ENCODE measurements around the gene C16orf54. TPM values are rescaled to one million over a fixed set of nuclear protein-coding genes. Genes with fewer than 3 reads are reported as not detected.

Gene C16orf54
- total and polyA plus RNA-seq, 9 of the 15 experiments (the other 6 are each of a cell fraction or from before 2014, with no cell fraction given): 0.09 TPM; not detected in 8

DNA sequence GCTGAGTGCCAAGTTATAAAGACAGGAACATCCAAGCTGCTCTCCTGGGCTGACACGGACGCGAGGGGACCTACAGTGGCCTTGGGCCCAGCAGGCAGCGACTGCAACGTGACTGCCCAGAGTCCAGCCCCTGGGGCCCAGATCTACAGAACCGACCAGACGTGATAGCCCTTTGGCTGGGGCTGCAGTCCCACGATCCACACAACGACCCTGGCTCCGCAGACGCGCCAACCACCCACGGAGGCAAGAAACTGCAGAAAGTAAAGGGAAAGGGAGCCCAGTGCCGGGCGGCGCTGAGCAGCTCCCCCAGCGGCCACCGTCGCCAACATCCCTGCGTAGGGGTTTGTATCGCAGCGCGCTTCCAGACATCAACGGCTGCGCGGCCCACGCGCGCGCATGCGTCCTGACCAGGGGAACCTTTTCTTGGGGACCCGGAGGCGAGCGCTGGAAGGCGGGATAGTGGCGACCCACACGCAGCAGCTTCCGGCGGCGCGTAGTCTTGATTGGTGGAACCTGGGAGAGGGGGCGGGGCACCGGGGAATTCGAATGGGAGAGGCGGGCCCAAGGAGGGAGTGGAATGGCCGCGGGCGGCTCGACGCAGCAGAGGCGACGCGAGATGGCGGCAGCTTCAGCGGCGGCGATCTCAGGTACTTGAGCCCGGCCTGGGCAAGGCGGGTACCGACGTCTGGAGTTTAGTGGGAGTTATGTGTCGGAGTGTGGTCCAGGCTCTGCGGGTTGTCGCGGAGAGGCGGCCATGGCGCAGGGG is 44.6 kb upstream of the C16orf54 start, which contains the start of gene KIF22 (continued):
- TF ChIP-seq, protein P1, sequence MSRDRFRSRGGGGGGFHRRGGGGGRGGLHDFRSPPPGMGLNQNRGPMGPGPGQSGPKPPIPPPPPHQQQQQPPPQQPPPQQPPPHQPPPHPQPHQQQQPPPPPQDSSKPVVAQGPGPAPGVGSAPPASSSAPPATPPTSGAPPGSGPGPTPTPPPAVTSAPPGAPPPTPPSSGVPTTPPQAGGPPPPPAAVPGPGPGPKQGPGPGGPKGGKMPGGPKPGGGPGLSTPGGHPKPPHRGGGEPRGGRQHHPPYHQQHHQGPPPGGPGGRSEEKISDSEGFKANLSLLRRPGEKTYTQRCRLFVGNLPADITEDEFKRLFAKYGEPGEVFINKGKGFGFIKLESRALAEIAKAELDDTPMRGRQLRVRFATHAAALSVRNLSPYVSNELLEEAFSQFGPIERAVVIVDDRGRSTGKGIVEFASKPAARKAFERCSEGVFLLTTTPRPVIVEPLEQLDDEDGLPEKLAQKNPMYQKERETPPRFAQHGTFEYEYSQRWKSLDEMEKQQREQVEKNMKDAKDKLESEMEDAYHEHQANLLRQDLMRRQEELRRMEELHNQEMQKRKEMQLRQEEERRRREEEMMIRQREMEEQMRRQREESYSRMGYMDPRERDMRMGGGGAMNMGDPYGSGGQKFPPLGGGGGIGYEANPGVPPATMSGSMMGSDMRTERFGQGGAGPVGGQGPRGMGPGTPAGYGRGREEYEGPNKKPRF (IDR thresholded peaks at IDR 0.05; ENCODE audit: low read depth, low read length): no peak
- peak; percentile 65 for TF ChIP-seq EP300 (IDR thresholded peaks at IDR 0.05; ENCODE audit: low read length)
- no peak; the same call in 1 of the 2 replicates for TF ChIP-seq ATF1 (CRISPR knock-in tag; IDR thresholded peaks at IDR 0.05)
- TF ChIP-seq ATF1 (tag; IDR thresholded peaks at IDR 0.05): peak; percentile 89
- peak; percentile 60; the same call in 1 of the 2 replicates for TF ChIP-seq TEAD4 (IDR thresholded peaks at IDR 0.05; ENCODE audit: low read length)
- no peak for TF ChIP-seq TEAD4 (CRISPR knock-in tag; IDR thresholded peaks at IDR 0.05; ENCODE audit: borderline replicate concordance)
- TF ChIP-seq, protein P2, sequence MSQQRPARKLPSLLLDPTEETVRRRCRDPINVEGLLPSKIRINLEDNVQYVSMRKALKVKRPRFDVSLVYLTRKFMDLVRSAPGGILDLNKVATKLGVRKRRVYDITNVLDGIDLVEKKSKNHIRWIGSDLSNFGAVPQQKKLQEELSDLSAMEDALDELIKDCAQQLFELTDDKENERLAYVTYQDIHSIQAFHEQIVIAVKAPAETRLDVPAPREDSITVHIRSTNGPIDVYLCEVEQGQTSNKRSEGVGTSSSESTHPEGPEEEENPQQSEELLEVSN (IDR thresholded peaks at IDR 0.05; ENCODE audit: borderline replicate concordance in 1 of 2, extremely low read depth in 1 of 2, insufficient read depth in 1 of 2, insufficient read length in 1 of 2, low read depth in 1 of 2, low read length in 1 of 2, poor library complexity in 1 of 2, severe bottlenecking in 1 of 2): peak; percentile 27 to 67
- peak; percentile 76; the same call in 1 of the 2 replicates for TF ChIP-seq GATAD2A (IDR thresholded peaks at IDR 0.05)
- TF ChIP-seq, protein P3, sequence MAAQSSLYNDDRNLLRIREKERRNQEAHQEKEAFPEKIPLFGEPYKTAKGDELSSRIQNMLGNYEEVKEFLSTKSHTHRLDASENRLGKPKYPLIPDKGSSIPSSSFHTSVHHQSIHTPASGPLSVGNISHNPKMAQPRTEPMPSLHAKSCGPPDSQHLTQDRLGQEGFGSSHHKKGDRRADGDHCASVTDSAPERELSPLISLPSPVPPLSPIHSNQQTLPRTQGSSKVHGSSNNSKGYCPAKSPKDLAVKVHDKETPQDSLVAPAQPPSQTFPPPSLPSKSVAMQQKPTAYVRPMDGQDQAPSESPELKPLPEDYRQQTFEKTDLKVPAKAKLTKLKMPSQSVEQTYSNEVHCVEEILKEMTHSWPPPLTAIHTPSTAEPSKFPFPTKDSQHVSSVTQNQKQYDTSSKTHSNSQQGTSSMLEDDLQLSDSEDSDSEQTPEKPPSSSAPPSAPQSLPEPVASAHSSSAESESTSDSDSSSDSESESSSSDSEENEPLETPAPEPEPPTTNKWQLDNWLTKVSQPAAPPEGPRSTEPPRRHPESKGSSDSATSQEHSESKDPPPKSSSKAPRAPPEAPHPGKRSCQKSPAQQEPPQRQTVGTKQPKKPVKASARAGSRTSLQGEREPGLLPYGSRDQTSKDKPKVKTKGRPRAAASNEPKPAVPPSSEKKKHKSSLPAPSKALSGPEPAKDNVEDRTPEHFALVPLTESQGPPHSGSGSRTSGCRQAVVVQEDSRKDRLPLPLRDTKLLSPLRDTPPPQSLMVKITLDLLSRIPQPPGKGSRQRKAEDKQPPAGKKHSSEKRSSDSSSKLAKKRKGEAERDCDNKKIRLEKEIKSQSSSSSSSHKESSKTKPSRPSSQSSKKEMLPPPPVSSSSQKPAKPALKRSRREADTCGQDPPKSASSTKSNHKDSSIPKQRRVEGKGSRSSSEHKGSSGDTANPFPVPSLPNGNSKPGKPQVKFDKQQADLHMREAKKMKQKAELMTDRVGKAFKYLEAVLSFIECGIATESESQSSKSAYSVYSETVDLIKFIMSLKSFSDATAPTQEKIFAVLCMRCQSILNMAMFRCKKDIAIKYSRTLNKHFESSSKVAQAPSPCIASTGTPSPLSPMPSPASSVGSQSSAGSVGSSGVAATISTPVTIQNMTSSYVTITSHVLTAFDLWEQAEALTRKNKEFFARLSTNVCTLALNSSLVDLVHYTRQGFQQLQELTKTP (IDR thresholded peaks at IDR 0.05; ENCODE audit: low read depth in 1 of 2, partially characterized antibody in 2 of 2): no peak
- TF ChIP-seq, protein P4, sequence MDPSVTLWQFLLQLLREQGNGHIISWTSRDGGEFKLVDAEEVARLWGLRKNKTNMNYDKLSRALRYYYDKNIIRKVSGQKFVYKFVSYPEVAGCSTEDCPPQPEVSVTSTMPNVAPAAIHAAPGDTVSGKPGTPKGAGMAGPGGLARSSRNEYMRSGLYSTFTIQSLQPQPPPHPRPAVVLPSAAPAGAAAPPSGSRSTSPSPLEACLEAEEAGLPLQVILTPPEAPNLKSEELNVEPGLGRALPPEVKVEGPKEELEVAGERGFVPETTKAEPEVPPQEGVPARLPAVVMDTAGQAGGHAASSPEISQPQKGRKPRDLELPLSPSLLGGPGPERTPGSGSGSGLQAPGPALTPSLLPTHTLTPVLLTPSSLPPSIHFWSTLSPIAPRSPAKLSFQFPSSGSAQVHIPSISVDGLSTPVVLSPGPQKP (CRISPR knock-in tag; IDR thresholded peaks at IDR 0.05): no peak
- TF ChIP-seq, protein P5, sequence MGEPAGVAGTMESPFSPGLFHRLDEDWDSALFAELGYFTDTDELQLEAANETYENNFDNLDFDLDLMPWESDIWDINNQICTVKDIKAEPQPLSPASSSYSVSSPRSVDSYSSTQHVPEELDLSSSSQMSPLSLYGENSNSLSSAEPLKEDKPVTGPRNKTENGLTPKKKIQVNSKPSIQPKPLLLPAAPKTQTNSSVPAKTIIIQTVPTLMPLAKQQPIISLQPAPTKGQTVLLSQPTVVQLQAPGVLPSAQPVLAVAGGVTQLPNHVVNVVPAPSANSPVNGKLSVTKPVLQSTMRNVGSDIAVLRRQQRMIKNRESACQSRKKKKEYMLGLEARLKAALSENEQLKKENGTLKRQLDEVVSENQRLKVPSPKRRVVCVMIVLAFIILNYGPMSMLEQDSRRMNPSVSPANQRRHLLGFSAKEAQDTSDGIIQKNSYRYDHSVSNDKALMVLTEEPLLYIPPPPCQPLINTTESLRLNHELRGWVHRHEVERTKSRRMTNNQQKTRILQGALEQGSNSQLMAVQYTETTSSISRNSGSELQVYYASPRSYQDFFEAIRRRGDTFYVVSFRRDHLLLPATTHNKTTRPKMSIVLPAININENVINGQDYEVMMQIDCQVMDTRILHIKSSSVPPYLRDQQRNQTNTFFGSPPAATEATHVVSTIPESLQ (CRISPR knock-in tag; IDR thresholded peaks at IDR 0.05): peak; percentile 83; the same call in 1 of the 2 replicates
- TF ChIP-seq MCM2 (IDR thresholded peaks at IDR 0.05; ENCODE audit: low read depth): no peak
